Hematopoietic multipotent progenitor cell treated with erythropoietin and hydrocortisone succinate and interleukin-3 and kit ligand, for 6 days (in vitro differentiated cells): ENCODE data around the gene AMOTL1.
"Not testable (repeated sequence)": the region's sequence is repeated elsewhere in the genome, so short reads cannot be mapped to it uniquely, and the experiment has no call there.

Experiments
- DNase-seq: peaks from one replicate; pipeline ENCODE4 v3.0.0-alpha.2; 2015

Gene AMOTL1

GRCh38 chr11:94794287-94795168 is 26.4 kb downstream of the AMOTL1 start:
- DNase-seq, result peak; percentile 91

GRCh38 chr11:94795476-94796189 is 27.5 kb downstream of the AMOTL1 start:
- DNase-seq, result no peak

DNA sequence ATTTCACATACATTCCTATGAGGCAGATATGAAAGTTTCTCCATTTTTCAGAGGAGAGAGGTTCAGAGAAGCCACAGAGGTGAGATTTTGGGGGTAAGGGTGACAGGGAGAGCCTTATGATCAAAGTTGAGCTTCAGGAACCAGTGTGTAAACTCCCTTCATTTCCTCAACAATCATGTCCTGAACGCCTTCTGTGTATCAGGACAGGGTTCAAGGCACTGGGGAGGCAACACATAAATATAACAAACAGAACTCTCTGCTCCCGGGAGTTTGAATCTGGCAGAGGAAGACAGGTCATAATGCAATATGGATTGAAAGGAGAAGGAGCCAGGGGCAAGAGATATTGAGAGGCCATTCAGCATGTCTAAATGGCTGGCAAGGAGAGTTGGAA is 28.0 kb downstream of the AMOTL1 start:
- no peak for DNase-seq

DNA sequence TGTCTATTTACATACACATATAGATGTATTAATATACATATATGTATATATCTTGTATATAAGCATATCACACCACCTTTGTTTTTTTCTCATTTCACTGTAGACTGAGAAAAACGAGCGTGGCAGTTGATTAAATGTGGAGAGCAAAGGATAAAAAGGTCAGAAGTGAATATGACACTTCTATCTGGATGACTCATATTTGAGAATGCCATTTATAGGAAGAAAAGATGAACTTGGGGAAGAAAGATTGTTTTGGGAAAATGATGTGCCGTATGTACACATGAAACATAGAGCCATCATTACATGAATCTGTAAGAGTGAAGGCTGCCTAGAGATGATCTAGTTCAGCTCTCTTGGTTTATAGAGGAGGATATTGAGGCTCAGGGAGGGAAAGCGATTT is 28.7 kb downstream of the AMOTL1 start:
- DNase-seq, result no peak

- DNase-seq, result no peak
These were observed 31.6 kb downstream of the AMOTL1 start for GRCh38 chr11:94799726-94800125.

GRCh38 chr11:94800414-94800813 is 32.3 kb downstream of the AMOTL1 start:
- no peak for DNase-seq

DNA sequence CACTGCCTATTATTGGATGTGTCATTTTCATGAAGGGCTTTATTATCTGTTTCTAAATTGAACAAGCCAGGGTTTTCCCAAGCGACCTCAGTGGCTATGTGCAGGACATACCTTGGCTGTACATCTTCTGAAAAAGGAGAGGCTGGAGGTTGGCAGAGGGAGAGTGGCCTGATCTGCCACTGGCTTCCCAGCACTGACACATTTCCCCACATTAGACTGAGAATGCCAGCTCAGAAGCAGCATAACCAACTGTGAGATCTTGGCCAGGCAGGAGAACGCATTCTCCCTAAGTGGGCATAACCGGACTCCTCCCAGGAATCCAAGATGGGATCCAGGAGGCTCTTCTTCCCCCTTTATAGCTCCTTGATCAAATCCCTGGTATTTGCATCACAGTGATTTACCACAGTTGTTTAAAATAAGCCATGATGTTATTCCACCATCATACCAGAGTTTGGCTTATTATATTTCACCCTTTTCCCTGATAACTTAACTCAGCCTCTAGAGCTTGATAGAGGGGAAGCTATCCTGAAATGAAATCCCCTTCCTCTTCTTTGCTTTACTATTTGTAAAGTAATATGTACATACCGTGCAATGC is 33.8 kb downstream of the AMOTL1 start:
- DNase-seq, result no peak

GRCh38 chr11:94802501-94802900 is 34.3 kb downstream of the AMOTL1 start:
- DNase-seq, result no peak

DNA sequence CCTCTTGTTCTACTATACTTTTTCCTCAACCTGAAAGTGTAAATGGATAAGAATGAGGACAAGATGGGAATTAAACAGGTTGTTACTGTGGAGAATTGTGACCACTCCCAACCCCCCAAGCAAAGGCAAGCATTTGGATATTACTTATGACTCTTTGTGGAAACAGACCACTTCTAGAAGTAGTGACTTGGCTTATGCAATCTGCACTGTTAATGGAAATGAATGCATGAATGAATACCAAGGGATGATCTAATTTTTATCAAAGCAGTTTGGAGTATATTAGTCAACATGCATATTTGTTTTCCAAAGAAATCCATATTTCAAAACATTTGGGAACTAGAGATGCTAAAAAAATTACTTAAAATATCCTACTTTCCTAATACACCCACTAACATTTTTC is 35.3 kb downstream of the AMOTL1 start:
- DNase-seq, result no peak

DNA sequence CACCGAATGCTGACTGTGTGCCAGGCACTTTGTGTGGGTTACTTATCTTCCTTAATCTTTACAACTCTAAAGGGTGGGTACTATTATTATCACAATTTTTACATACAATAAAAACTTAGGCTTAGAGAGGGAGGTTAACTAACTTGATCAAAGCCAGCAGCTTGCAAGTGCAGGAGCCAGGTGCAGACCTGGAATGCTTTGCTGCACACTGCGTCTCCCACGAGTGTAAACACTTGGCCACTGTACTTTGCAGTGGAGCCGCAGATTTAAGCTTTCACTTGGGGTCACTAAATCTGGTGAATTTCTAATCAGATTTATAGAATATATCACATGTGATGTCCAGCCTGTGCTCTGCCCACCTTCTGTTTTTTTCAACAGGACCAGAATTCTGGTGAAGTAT is 36.7 kb downstream of the AMOTL1 start:
- no peak for DNase-seq

GRCh38 chr11:94806014-94806413 is 37.9 kb downstream of the AMOTL1 start:
- peak; percentile 34 for DNase-seq

GRCh38 chr11:94806419-94806818 is 38.3 kb downstream of the AMOTL1 start:
- DNase-seq, result no peak

DNA sequence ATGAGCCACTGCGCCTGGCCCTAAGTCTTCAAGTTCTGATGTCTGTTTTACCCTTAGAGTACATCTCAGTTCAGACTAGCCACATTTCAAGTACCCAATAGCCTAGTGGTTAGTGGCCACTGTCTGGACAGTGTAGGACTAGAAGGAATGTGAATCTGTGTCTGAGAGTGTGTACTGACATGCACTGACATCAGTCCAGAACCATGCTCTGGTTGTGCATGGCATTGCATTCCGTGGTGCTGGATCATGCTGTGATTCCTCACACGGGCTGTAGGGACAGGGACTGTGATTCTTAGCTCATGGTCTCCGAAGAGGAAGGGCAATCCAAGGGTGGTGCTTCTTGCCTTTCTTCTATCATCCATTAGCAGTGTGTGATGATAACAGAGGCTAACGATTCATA is 41.1 kb downstream of the AMOTL1 start:
- no peak for DNase-seq

DNA sequence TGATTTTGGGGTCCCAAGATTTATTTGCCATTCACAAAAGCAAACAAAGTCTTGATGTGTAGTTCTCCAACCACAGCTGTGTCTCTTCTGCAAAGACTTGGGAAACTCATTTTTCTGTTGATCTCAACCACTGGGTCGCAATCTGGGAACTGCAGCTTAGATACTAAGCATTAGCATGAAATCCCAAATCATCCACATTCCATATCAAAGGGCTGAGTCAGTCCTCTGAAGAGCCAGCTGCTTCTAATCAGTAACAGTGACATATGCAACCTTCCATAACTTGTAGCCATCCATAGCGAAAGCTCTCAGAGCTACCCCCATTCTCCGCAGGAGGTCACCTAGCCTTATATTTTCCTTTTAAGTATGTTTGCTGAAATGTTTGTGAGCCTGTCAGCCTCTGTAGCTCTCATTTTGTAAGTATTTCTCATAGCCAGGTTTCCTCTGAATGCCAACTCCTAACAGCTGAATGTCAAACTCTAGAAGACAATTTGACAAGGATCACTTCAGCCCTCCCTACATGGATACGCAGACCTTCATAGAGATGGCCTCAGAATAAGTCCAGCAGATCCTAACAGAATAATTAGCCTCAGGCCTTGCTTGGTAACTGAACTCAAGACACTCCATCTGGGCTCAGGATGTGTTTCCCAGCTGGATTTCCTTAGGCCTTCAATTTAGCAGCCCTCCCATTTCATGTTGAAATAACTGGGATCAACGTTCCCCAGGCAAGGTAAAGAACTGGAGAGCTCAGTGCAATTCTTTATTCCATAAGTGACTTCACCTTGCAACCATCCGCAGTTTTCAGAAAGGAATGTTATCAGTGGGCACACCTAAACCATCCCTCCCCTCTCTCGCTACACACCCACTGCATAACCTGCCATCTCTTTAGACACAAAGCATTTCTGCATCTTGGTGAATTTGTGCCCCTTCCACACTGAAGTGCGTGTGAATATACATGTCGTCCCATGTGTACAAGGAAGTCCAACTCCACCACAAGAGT is 44.9 kb downstream of the AMOTL1 start:
- DNase-seq, result not testable (repeated sequence)

- DNase-seq, result no peak
These were observed 46.3 kb downstream of the AMOTL1 start for GRCh38 chr11:94814272-94814976.

DNA sequence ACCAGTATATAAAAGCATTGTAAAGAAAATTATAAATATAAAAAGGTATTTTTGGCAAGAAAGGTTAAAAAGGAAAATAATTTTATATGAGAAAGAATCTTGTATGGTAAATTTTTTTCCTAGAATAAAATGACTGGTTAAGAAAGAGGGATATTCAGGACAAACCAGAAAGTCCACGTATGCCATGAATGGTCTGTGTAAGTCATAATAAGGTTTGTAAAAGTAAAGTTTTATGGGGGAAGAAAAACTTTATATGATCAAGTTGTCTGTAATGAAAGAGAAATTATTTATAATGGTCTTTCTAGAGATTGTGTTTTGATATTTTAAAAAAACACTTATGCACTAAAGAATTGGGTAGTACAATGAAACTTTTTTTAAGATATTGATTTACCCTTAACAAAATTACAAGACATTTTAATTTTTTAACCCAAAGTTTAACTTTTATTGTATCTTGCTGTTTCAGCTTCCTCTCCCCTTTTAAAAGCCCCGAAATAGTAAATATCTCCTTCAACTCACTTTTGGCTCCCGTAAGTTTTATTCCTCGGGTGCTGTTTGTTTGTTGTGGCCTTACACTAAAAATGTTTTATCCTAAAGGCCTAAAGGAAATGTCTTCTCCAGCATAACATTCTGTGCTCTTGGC is 47.7 kb downstream of the AMOTL1 start:
- peak; percentile 35 for DNase-seq

DNA sequence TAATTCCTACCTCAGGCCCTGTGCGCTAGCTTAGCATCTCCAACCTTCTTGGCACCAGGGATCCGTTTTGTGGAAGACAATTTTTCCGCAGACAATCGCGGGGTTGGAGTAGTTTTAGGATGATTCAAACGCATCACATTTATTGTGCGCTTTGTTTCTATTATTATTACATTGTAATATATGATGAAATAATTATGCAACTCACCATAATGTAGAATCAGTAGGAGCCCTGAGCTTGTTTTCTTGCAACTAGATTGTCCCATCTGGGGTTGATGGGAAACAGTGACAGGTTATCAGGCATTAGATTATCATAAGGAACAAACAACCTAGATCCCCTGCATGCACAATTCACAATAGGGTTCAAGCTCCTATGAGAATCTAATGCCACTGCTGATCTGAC is 52.3 kb downstream of the AMOTL1 start:
- no peak for DNase-seq

DNA sequence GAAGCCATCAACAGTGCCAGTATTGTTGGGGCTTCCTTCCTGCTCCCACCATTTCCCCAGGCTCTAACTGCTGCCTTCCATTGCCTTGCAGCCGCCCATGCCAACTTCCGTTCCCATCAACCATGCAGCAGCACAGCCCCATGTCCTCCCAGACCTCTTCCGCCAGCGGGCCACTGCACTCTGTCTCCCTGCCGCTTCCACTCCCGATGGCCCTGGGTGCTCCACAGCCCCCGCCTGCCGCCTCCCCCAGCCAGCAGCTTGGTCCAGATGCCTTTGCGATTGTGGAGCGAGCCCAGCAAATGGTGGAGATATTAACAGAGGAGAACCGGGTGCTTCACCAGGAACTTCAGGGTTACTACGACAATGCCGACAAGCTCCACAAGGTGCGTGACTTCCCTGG is 53.3 kb downstream of the AMOTL1 start:
- DNase-seq, result no peak

DNA sequence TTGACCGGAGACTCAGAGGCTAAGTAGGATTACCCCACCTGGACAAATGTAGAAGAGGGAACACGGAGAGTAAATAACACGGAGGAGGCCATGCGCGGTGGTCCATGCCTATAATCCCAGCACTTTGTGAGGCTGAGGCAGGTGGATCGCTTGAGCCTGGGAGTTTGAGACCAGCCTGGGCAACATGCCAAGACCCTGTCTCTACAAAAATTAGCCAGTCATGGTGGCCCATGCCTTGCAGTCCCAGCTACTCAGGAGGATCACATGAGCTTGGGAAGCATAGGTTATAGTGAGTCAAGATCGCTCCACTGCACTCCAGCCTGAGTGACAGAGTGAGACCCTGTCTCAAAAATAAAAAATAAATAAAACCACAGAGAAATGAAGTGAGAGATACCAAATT is 53.9 kb downstream of the AMOTL1 start:
- DNase-seq, result no peak

- DNase-seq, result no peak
These were observed 55.1 kb downstream of the AMOTL1 start for GRCh38 chr11:94823102-94823732.

DNA sequence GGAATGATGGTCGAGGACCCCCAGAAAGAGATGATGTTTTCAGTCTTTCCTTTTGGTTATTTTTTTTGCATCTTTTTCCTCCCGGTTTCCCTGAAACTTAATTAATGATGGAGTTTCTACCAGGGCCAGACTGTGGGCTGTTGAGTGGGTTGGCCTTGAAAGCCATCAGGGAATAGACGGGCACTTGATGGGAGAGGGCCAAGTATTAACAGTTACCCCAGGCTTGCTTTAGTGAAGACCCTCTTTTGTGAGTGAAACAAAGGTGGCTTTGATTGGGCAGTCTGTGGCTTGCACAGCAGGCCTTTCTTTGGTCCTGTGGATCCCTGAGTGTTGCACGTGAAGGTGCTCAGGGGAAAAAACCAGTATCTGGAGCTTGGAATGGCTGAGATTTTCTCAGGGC is 56.9 kb downstream of the AMOTL1 start:
- no peak for DNase-seq
